ENCODE data around the gene S100B. TPM values are rescaled to one million over a fixed set of nuclear protein-coding genes. Genes with fewer than 3 reads are reported as not detected.
A peak's percentile ranks its signal among the peaks of the same experiment; 100 is the strongest.
"Not testable (repeated sequence)": the region's sequence is repeated elsewhere in the genome, so short reads cannot be mapped to it uniquely, and the experiment has no call there.

Gene S100B
- total RNA-seq, 1 experiment from 2014 or later = not detected

- Mint-ChIP-seq H3K27me3 (ENCODE audit: insufficient read depth, unreplicated experiment) (peaks cover 6% of the 10 kb centered on the region), H3K36me3 (ENCODE audit: insufficient read depth, unreplicated experiment) (peaks cover 28% of the 10 kb centered on the region), H3K4me3 (ENCODE audit: unreplicated experiment) (peak overlapping the region; percentile 99), H3K27ac (ENCODE audit: unreplicated experiment) (peak overlapping the region; percentile 94), H3K4me1 (ENCODE audit: low read depth, unreplicated experiment) (peaks cover 14% of the 10 kb centered on the region), H3K9me3 (ENCODE audit: unreplicated experiment) (no peaks in the 10 kb centered on the region)
- 0 out of 2 replicates have a peak, but pooled peaks cover 5% of the 10 kb centered on the region for H3K4me1 ChIP-seq
- no peaks in the 10 kb centered on the region; the same call in 1 of the 2 replicates for H3K36me3 ChIP-seq (ENCODE audit: control insufficient read depth, insufficient read depth, low read length)
- no TSS peak for BruUV-seq (replicated peaks)
- ChIA-PET POLR2A (interaction anchor here (0.7 to 1.3 kb wide), 2 partner anchors 33 to 101 kb away, joined by 3 to 5 read pairs; no protein-coding TSS in a partner anchor), CTCF (no interaction called here)
- intact Hi-C loops (cut with micrococcal nuclease; ENCODE audit: unreplicated experiment) = no loop called here
- H3K9me3 ChIP-seq = no peaks in the 10 kb centered on the region
- peak in 1 of 2 experiments; percentile 34 for DNase-seq
- TF ChIP-seq, protein P1, sequence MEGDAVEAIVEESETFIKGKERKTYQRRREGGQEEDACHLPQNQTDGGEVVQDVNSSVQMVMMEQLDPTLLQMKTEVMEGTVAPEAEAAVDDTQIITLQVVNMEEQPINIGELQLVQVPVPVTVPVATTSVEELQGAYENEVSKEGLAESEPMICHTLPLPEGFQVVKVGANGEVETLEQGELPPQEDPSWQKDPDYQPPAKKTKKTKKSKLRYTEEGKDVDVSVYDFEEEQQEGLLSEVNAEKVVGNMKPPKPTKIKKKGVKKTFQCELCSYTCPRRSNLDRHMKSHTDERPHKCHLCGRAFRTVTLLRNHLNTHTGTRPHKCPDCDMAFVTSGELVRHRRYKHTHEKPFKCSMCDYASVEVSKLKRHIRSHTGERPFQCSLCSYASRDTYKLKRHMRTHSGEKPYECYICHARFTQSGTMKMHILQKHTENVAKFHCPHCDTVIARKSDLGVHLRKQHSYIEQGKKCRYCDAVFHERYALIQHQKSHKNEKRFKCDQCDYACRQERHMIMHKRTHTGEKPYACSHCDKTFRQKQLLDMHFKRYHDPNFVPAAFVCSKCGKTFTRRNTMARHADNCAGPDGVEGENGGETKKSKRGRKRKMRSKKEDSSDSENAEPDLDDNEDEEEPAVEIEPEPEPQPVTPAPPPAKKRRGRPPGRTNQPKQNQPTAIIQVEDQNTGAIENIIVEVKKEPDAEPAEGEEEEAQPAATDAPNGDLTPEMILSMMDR (IDR thresholded peaks at IDR 0.05; ENCODE audit: insufficient read depth in 1 of 2, low read depth in 1 of 2, low read length in 1 of 2, severe bottlenecking in 1 of 2, unreplicated experiment in 1 of 2) = no peak
- peak overlapping the region; percentile 64 for H3K4me3 ChIP-seq (ENCODE audit: low read depth, low read length)
- H3K27me3 ChIP-seq (replicated peaks; ENCODE audit: control insufficient read depth, insufficient read depth, low read length) = no peaks in the 10 kb centered on the region
Observed at GRCh38 chr21:46634427-46634826, 29.5 kb upstream of the S100B start.

- Histone ChIP-seq H3K9me3 (no peaks in the 10 kb centered on the region), H3K4me1 (0 out of 2 replicates have a peak, but pooled peaks cover 5% of the 10 kb centered on the region), H3K4me3 (ENCODE audit: low read depth, low read length) (no peak overlapping the region), H3K27me3 (replicated peaks; ENCODE audit: control insufficient read depth, insufficient read depth, low read length) (no peaks in the 10 kb centered on the region), H3K36me3 (ENCODE audit: control insufficient read depth, insufficient read depth, low read length) (no peaks in the 10 kb centered on the region; the same call in 1 of the 2 replicates)
- no TSS peak for BruUV-seq (replicated peaks)
- intact Hi-C loops (cut with micrococcal nuclease; ENCODE audit: unreplicated experiment) = no loop called here
- TF ChIP-seq, protein P1 (IDR thresholded peaks at IDR 0.05; ENCODE audit: insufficient read depth in 1 of 2, low read depth in 1 of 2, low read length in 1 of 2, severe bottlenecking in 1 of 2, unreplicated experiment in 1 of 2) = no peak
- Mint-ChIP-seq H3K36me3 (ENCODE audit: insufficient read depth, unreplicated experiment) (peaks cover 27% of the 10 kb centered on the region), H3K27me3 (ENCODE audit: insufficient read depth, unreplicated experiment) (peaks cover 6% of the 10 kb centered on the region), H3K9me3 (ENCODE audit: unreplicated experiment) (no peaks in the 10 kb centered on the region), H3K4me3 (ENCODE audit: unreplicated experiment) (peak overlapping the region; percentile 19), H3K4me1 (ENCODE audit: low read depth, unreplicated experiment) (peaks cover 14% of the 10 kb centered on the region), H3K27ac (ENCODE audit: unreplicated experiment) (no peak overlapping the region)
- ChIA-PET CTCF (no interaction called here), POLR2A (interaction anchor here (1.3 kb wide), 1 partner anchor 34 kb away, joined by 5 read pairs; no protein-coding TSS in a partner anchor)
- no peak for DNase-seq
Observed at GRCh38 chr21:46633566-46633965, 28.7 kb upstream of the S100B start.

GRCh38 chr21:46630915-46631314 lies 26.0 kb upstream of the S100B start:
- POLR2A ChIA-PET; H3K27me3 ChIP-seq (replicated peaks; ENCODE audit: control insufficient read depth, insufficient read depth, low read length); H3K27me3 Mint-ChIP-seq (ENCODE audit: insufficient read depth, unreplicated experiment); intact Hi-C loops (cut with micrococcal nuclease; ENCODE audit: unreplicated experiment); H3K4me3 ChIP-seq (ENCODE audit: low read depth, low read length); DNase-seq; H3K4me3 Mint-ChIP-seq (ENCODE audit: unreplicated experiment); BruUV-seq (replicated peaks); H3K27ac Mint-ChIP-seq (ENCODE audit: unreplicated experiment); H3K4me1 Mint-ChIP-seq (ENCODE audit: low read depth, unreplicated experiment); H3K36me3 ChIP-seq (ENCODE audit: control insufficient read depth, insufficient read depth, low read length); CTCF ChIA-PET; H3K4me1 ChIP-seq; H3K9me3 ChIP-seq; H3K9me3 Mint-ChIP-seq (ENCODE audit: unreplicated experiment): not testable (repeated sequence)
- peaks cover 18% of the 10 kb centered on the region for H3K36me3 Mint-ChIP-seq (ENCODE audit: insufficient read depth, unreplicated experiment)

DNA sequence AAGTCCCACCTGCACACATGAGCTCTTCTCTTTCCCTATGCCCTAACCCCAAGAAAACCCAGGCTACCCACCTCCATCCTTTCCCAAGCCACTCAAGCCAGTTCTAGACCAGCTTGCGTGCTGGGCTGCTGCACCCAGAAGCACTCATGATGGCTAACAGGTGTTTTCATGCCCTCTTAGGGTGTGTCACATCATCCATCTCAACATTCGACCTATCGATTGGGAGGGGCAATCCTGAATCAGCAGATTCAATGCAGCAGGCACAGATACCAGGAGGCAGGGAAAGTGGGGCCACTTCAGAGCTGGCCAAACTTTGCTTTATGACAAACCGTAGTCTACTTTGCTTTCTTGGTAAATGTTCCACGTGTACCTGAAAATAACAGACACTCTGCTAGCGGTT lies 24.0 kb upstream of the S100B start:
- CTCF ChIA-PET = no interaction called here
- Mint-ChIP-seq H3K27ac (ENCODE audit: unreplicated experiment) (no peak overlapping the region), H3K9me3 (ENCODE audit: unreplicated experiment) (no peaks in the 10 kb centered on the region), H3K4me1 (ENCODE audit: low read depth, unreplicated experiment) (no peaks in the 10 kb centered on the region), H3K27me3 (ENCODE audit: insufficient read depth, unreplicated experiment) (peaks cover 6% of the 10 kb centered on the region), H3K36me3 (ENCODE audit: insufficient read depth, unreplicated experiment) (no peaks in the 10 kb centered on the region), H3K4me3 (ENCODE audit: unreplicated experiment) (no peak overlapping the region)
- intact Hi-C loops (cut with micrococcal nuclease; ENCODE audit: unreplicated experiment) = no loop called here
- no peaks in the 10 kb centered on the region for H3K27me3 ChIP-seq (replicated peaks; ENCODE audit: control insufficient read depth, insufficient read depth, low read length)
- DNase-seq = no peak
- H3K9me3 ChIP-seq = peaks cover 4% of the 10 kb centered on the region; the same call in 1 of the 2 replicates
- H3K4me3 ChIP-seq (ENCODE audit: low read depth, low read length) = no peak overlapping the region
- no peaks in the 10 kb centered on the region for H3K4me1 ChIP-seq
- H3K36me3 ChIP-seq (ENCODE audit: control insufficient read depth, insufficient read depth, low read length) = no peaks in the 10 kb centered on the region
- POLR2A ChIA-PET = no interaction called here
- no TSS peak for BruUV-seq (replicated peaks)
- TF ChIP-seq, protein P1 (IDR thresholded peaks at IDR 0.05; ENCODE audit: insufficient read depth in 1 of 2, low read depth in 1 of 2, low read length in 1 of 2, severe bottlenecking in 1 of 2, unreplicated experiment in 1 of 2) = no peak

Data from Caco-2 (cell line).